HUES48 (cell line): ENCODE results near the gene PRIM1.
"Not testable (repeated sequence)": the region's sequence is repeated elsewhere in the genome, so short reads cannot be mapped to it uniquely, and the experiment has no call there.

ENCODE experiments used
- H3K27ac ChIP-seq: one replicate; pipeline ENCODE4 v1.7.0; 2013; ENCODE audit warnings: low read depth, low read length, inconsistent platforms
- H3K27me3 ChIP-seq: 2 replicates; pipeline ENCODE4 v1.6.1; 2013; ENCODE audit warnings: mild to moderate bottlenecking, low read length; ENCODE audit not compliant: control insufficient read depth, insufficient read depth
- H3K36me3 ChIP-seq: 2 replicates; pipeline ENCODE4 v1.6.1; 2013; ENCODE audit warnings: low read length; ENCODE audit not compliant: control insufficient read depth, insufficient read depth
- H3K4me1 ChIP-seq: 2 replicates; pipeline ENCODE4 v1.6.1; 2013; ENCODE audit warnings: mild to moderate bottlenecking, low read length; ENCODE audit not compliant: control insufficient read depth, insufficient read depth
- H3K4me3 ChIP-seq: 2 replicates; pipeline ENCODE4 v1.5.1; 2013; ENCODE audit warnings: mild to moderate bottlenecking, low read depth, low read length
- H3K9ac ChIP-seq: 2 replicates; pipeline ENCODE4 v1.6.1; 2013; ENCODE audit warnings: mild to moderate bottlenecking, low read depth, low read length, moderate library complexity
- H3K9me3 ChIP-seq: 2 replicates; pipeline ENCODE4 v1.6.1; 2013; ENCODE audit warnings: low read length; ENCODE audit not compliant: control insufficient read depth, insufficient read depth

The PRIM1 gene

DNA sequence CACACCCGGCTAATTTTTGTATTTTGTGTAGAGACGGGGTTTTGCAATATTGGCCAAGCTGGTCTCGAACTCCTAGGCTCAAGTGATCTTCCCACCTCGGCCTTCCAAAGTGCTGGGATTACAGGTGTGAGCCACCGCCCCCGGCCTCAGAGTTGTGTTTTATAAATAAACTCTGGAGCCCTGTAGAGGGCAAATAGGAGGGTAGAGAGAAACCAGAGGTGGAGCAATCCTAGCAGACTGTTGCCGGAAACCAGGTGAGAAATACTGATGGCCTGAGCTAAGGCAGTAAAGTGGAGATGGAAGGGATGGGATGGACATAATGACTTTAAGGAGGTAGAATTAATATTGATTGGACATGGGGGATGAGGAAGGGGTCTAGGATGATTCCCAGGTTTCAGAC lies 8.3 kb upstream of the PRIM1 start:
- no peak overlapping the region for H3K4me3 ChIP-seq
- H3K4me1 ChIP-seq = peaks cover 7% of the 10 kb centered on the region; the same call in 1 of the 2 replicates
- no peaks in the 10 kb centered on the region for H3K27me3 ChIP-seq
- H3K27ac ChIP-seq = no peak overlapping the region
- no peak overlapping the region for H3K9ac ChIP-seq
- H3K9me3 ChIP-seq = no peaks in the 10 kb centered on the region
- no peaks in the 10 kb centered on the region for H3K36me3 ChIP-seq

DNA sequence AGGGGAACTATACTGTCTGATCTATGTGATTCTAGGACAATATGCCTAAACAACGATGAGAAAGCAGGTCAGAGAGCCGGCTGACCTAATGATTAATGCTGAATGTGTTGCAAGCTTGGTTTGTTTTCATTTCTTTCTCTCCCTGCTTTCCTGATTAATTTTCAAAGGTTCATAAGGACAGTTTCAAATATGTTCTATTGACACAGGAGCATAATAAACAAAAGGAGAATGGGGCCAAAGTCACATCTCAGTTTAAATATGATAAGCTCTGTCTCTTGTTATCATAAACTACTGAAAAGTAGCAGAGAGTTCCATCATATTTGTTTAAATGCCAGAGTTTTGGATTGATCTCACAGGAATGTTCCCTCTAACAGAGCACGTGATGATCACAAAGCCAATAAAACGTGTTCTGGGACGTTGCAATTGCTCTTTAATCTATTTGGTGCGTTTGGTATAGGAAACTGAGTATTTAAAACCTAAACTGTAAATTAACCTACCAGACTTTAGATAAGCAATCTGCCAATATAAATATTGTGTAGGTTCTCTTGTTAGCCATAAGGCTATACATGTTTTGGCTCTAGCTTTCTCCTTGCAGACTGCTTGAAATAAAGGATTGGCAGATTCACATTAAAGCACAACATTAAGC lies 7.3 kb upstream of the PRIM1 start:
- Histone ChIP-seq H3K9me3 (no peaks in the 10 kb centered on the region), H3K27me3 (no peaks in the 10 kb centered on the region), H3K4me1 (peaks cover 6% of the 10 kb centered on the region; the same call in 1 of the 2 replicates), H3K27ac (no peak overlapping the region), H3K9ac (no peak overlapping the region), H3K4me3 (no peak overlapping the region), H3K36me3 (no peaks in the 10 kb centered on the region)

DNA sequence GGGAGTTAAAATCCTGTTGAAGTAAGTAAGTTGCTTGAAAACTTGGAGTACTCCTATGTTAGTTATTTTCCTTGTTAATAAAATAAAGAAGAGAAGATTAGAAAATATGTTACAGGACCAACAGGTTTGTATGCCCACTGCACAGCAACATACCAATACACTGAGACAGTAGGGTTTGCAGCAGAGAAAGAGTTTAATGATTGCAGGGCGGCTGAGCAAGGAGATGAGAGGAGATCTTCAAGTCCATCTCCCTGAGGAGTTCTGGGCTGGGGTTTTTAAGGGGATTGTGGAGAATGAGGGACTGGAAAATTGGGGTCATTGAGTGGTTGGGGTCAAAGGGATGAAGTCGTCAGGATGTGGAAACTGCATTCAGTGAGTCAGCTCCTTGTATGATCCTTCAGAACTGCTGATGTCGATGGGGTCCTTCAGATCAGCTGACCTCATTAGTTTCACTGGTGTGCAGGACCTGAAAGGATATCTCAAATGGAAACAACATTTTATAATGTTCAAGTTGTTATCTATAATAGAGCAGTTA lies 6.7 kb upstream of the PRIM1 start:
- H3K27ac ChIP-seq = no peak overlapping the region
- no peak overlapping the region for H3K9ac ChIP-seq
- no peaks in the 10 kb centered on the region for H3K9me3 ChIP-seq
- no peaks in the 10 kb centered on the region for H3K27me3 ChIP-seq
- H3K4me3 ChIP-seq = no peak overlapping the region
- peaks cover 6% of the 10 kb centered on the region; the same call in 1 of the 2 replicates for H3K4me1 ChIP-seq
- no peaks in the 10 kb centered on the region for H3K36me3 ChIP-seq

DNA sequence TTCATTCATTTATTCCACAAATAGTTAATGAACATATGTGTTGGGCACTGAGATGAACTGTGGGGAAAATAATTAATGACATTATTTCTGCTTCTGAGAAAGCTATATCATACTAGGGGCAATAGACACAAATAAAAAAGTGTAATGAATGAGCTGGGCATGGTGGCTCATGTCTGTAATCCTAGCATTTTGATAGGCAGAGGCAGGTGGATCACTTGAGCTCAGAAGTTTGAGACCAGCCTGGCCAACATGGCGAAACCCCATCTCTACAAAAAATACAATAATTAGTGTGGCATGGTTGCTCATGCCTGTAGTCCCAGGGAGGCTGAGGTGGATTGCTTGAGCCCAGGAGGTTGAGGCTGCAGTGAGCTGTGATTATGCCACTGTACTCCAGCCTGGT lies 5.8 kb upstream of the PRIM1 start:
- H3K9ac ChIP-seq, H3K4me1 ChIP-seq, H3K27ac ChIP-seq, H3K36me3 ChIP-seq, H3K27me3 ChIP-seq, H3K4me3 ChIP-seq, H3K9me3 ChIP-seq: not testable (repeated sequence)

DNA sequence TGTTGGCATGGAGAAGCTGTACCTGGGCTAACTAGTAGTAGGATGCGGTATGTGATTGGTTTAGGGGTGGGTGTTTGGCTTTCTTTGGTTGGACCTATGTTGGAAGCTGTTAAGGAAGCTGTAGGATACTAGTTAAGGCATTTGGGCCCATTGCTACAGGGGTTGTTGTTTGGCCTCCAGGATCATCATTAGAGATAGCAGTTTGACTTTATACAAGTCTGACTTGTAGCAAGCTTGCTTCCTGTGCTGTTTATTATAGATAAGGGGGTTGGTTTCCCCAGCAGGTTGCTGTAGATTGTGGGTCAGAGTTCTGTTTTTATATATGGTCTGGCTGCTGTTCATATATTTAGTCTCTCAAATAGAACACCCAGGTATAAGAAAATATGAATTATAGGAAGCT lies 1.4 kb upstream of the PRIM1 start:
- Histone ChIP-seq H3K9me3 (no peaks in the 10 kb centered on the region), H3K36me3 (peaks cover 19% of the 10 kb centered on the region), H3K4me1 (peaks cover 14% of the 10 kb centered on the region), H3K27ac (no peak overlapping the region), H3K9ac (no peak overlapping the region), H3K27me3 (no peaks in the 10 kb centered on the region), H3K4me3 (no peak overlapping the region)

DNA sequence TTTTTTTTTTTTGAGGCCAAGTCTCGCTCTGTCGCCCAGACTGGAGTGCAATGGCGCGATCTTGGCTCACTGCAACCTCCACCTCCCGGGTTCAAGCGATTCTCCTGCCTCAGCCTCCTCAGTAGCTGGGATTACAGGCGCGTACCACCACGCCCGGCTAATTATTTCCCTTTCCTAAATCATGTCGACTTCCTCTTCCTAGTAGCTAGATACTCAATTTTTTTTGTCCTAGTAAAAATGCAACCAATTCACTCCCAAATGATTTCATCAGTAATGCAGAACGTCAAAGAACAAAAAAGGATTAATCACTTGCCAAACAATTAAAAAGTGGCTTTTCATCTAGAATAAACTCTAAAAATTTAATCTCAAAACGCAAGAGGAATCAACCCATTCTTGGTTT lies 1.5 kb downstream of the PRIM1 start:
- peaks cover 43% of the 10 kb centered on the region for H3K36me3 ChIP-seq
- H3K4me1 ChIP-seq, H3K27ac ChIP-seq, H3K27me3 ChIP-seq, H3K9me3 ChIP-seq: not testable (repeated sequence)
- H3K4me3 ChIP-seq = peak overlapping the region; percentile 83
- peak overlapping the region; percentile 97; the same call in 1 of the 2 replicates for H3K9ac ChIP-seq

DNA sequence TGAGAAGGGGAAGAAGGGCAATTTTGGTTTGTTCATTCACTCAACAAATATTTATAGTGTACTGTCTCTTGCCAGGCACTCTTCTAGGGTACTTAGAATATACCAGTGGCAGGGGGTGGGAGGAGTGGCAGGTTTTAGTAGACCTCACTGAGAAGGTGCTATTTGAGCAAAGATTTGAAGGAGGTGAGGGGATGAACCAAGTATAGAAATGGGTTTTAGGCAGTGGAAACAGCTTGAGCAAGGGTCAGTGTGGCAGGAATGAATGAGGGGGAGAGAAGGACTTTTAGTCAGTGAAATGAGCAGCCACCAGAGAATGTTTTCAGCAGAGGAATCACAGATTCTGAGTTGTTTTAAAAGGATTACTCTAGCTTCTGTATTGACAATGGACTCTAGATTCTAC lies 2.3 kb downstream of the PRIM1 start:
- Histone ChIP-seq H3K4me1 (peaks cover 7% of the 10 kb centered on the region), H3K36me3 (peaks cover 50% of the 10 kb centered on the region), H3K27ac (no peak overlapping the region), H3K4me3 (no peak overlapping the region), H3K9me3 (no peaks in the 10 kb centered on the region), H3K27me3 (no peaks in the 10 kb centered on the region), H3K9ac (no peak overlapping the region)

DNA sequence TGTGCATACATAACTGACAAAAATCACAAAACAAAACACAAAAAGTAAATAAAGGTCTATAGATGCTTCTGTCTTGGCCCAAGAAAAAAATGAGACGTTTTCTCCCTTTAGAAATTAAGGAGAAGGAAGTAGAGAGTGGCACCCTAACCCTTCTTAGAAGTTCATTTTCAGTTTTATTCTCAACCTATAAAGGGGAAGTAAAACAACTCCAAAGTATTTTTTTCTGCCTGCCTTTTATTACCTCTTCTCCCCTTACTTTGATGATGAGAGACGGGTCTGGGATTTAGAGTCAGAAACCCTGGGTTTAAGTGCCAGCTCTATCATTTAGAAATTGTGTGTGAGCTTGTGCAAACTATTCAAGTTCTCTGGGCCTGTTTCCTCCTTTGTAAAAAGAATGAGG lies 2.8 kb downstream of the PRIM1 start:
- Histone ChIP-seq H3K27me3 (no peaks in the 10 kb centered on the region), H3K36me3 (peaks cover 55% of the 10 kb centered on the region), H3K27ac (no peak overlapping the region), H3K9ac (no peak overlapping the region), H3K4me3 (no peak overlapping the region), H3K4me1 (peaks cover 7% of the 10 kb centered on the region), H3K9me3 (no peaks in the 10 kb centered on the region)

DNA sequence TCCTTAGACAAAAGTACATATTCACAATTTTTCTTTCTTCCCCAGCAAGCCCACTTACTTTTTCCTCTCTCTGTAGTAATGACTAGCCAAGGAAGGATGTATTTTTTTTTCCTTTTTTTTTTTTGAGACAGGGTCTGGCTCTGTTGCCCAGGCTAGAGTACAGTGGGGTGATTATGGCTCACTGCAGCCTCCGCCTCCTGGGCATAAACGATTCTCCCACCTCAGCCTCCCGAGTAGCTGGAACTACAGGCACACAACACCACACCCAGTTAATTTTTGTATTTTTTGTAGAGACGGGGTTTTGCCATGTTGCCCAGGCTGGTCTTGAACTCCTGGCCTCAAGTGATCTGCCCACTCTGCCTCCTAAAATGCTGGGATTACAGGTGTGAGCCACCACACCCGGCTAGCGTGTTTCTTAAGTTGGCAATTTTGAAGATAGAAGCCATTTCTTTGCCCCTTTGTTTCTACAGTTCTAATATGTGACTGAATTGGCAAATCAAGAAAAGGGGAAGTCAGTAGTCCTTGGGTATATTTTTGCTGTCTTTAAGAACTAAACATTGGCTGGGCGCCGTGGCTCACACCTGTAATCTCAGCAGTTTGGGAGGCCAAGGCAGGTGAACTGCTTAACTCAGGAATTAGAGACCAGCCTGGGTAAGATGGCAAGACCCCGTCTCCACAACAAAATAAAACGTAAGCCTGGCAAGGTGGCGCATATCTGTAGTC lies 23.8 kb downstream of the PRIM1 start:
- H3K27me3 ChIP-seq = no peaks in the 10 kb centered on the region
- no peaks in the 10 kb centered on the region for H3K9me3 ChIP-seq
- H3K4me3 ChIP-seq = no peak overlapping the region
- H3K4me1 ChIP-seq = peaks cover 6% of the 10 kb centered on the region
- no peak overlapping the region for H3K27ac ChIP-seq
- H3K36me3 ChIP-seq = peaks cover 52% of the 10 kb centered on the region
- H3K9ac ChIP-seq = no peak overlapping the region

DNA sequence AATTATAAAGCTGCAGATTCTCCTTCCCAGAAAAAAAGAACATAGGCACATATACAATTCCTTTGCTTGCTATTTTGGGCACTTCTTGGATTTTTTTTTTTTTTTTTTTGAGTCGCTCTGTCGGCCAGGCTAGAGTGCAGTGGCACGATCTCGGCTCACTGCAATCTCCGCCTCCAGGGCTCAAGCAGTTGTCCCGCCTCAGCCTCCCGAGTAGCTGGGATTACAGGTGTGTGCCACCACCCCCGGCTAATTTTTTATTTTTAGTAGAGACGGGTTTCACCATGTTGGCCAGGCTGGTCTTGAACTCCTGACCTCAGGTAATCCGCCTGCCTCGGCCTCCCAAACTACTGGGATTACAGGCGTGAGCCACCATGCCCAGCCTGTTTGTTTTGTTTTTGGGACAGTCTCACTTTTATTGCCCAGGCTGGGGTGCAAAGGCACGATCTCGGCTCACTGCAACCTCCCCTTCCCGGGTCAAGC lies 25.9 kb downstream of the PRIM1 start:
- not testable (repeated sequence) for H3K9ac ChIP-seq, H3K9me3 ChIP-seq, H3K4me3 ChIP-seq, H3K27me3 ChIP-seq
- peaks cover 27% of the 10 kb centered on the region for H3K4me1 ChIP-seq
- peaks cover 56% of the 10 kb centered on the region for H3K36me3 ChIP-seq
- H3K27ac ChIP-seq = peak overlapping the region; percentile 98

DNA sequence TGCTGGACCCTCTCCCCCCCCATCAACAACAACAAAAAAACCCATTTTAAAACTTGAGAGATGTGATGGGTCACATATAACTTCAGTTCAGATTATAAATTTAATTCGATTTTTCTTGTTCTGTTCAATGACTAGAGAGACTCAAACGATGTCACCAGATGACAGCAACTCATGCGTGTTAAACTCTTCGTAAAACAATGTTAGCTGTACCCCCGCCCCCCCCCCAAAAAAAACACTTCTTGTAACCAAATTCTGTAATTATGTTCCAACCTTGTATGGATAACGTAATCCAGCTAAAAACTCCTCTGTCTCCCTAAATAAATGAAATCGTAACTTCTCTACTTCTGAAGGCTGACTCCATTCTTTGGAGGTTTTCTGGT lies 26.4 kb downstream of the PRIM1 start:
- Histone ChIP-seq H3K27me3 (no peaks in the 10 kb centered on the region), H3K9me3 (no peaks in the 10 kb centered on the region), H3K36me3 (peaks cover 56% of the 10 kb centered on the region), H3K4me1 (peaks cover 31% of the 10 kb centered on the region), H3K4me3 (peak overlapping the region; percentile 82), H3K9ac (peak overlapping the region; percentile 92; the same call in 1 of the 2 replicates), H3K27ac (peak overlapping the region; percentile 98)
